AG09319 (cell line): Measurements from ENCODE around the gene LHX5.

Experiments used
- DNase-seq: peaks from one replicate; pipeline ENCODE4 v3.0.0-alpha.2; 2010; ENCODE audit warnings: low read depth; ENCODE audit errors: extremely low read depth
- CTCF ChIP-seq: IDR thresholded peaks from 2 replicates; pipeline ENCODE4 v1.5.1; 2011; ENCODE audit warnings: low read depth, mild to moderate bottlenecking, inconsistent platforms, low read length, moderate library complexity

LHX5 gene

GRCh38 chr12:113420996-113421595, 50.6 kb downstream of the LHX5 start:
- no peak for DNase-seq
- no peak for TF ChIP-seq CTCF

- no peak for DNase-seq
- no peak for TF ChIP-seq CTCF
Measured at GRCh38 chr12:113418213-113418879, 53.3 kb downstream of the LHX5 start.

GRCh38 chr12:113416091-113416754, 55.4 kb downstream of the LHX5 start:
- no peak for DNase-seq
- TF ChIP-seq CTCF, result no peak

GRCh38 chr12:113414519-113415038, 57.1 kb downstream of the LHX5 start:
- DNase-seq, result no peak
- TF ChIP-seq CTCF, result no peak

- DNase-seq, result no peak
- TF ChIP-seq CTCF, result no peak
Measured at GRCh38 chr12:113413488-113413939, 58.2 kb downstream of the LHX5 start.
